GM18951 (cell line): ENCODE results near the gene ING1.
A peak's percentile ranks its signal among the peaks of the same experiment; 100 is the strongest.
"Not testable (repeated sequence)": the region's sequence is repeated elsewhere in the genome, so short reads cannot be mapped to it uniquely, and the experiment has no call there.

Source experiments
- POLR2A ChIP-seq: IDR thresholded peaks from 4 replicates; pipeline ENCODE4 v1.6.1; 2011; ENCODE audit warnings: mild to moderate bottlenecking; ENCODE audit not compliant: insufficient read length, insufficient read depth; ENCODE audit errors: extremely low read depth
- in situ Hi-C: fragments of 300-500 bp; cut with MboI; formaldehyde crosslinking; loops from one replicate; pipeline ENCODE4 v1.12.0; 2022; ENCODE audit warnings: low sequenced_read_pairs, mixed read lengths, inconsistent platforms; ENCODE audit not compliant: unreplicated experiment

ING1 gene

GRCh38 chr13:110700186-110700585 lies 13.3 kb upstream of the ING1 start:
- in situ Hi-C loops, result no loop called here

GRCh38 chr13:110700641-110701040 lies 12.9 kb upstream of the ING1 start:
- no peak for TF ChIP-seq POLR2A

More at GRCh38 chr13:110700186-110700585, 13.3 kb upstream of the ING1 start:
- TF ChIP-seq POLR2A, result no peak

GRCh38 chr13:110701061-110701460 lies 12.4 kb upstream of the ING1 start:
- in situ Hi-C loops, result not testable (repeated sequence)

More at GRCh38 chr13:110700641-110701040, 12.9 kb upstream of the ING1 start:
- in situ Hi-C loops, result no loop called here

GRCh38 chr13:110702089-110702488 lies 11.4 kb upstream of the ING1 start:
- no peak for TF ChIP-seq POLR2A
- in situ Hi-C loops, result no loop called here

GRCh38 chr13:110702591-110703526 lies 10.6 kb upstream of the ING1 start:
- no peak for TF ChIP-seq POLR2A
- in situ Hi-C loops, result no loop called here

- in situ Hi-C loops, result no loop called here
These were observed 8.1 kb upstream of the ING1 start for GRCh38 chr13:110705356-110705825.

GRCh38 chr13:110705826-110706569 lies 7.5 kb upstream of the ING1 start, which contains the start of gene CARS2:
Gene CARS2, minus strand, starts transcription at chr13:110706116. Its CDS starts 23 bp downstream, at chr13:110706093.
- in situ Hi-C loops, result no loop called here
- TF ChIP-seq POLR2A, result peak; percentile 85

More at GRCh38 chr13:110705356-110705825, 8.1 kb upstream of the ING1 start:
- no peak for TF ChIP-seq POLR2A

- in situ Hi-C loops, result no loop called here
- no peak for TF ChIP-seq POLR2A
These were observed 6.7 kb upstream of the ING1 start for GRCh38 chr13:110706570-110707372.

- in situ Hi-C loops, result no loop called here
- peak; percentile 79 for TF ChIP-seq POLR2A
These were observed 1.2 kb upstream of the ING1 start for GRCh38 chr13:110712081-110712848.

GRCh38 chr13:110712849-110713641 lies 455 bp upstream of the ING1 start:
- in situ Hi-C loops, result no loop called here

GRCh38 chr13:110713981-110714796 lies 689 bp downstream of the ING1 start:
- TF ChIP-seq POLR2A, result no peak

More at GRCh38 chr13:110712849-110713641, 455 bp upstream of the ING1 start:
- peak; percentile 99 for TF ChIP-seq POLR2A

More at GRCh38 chr13:110713981-110714796, 689 bp downstream of the ING1 start:
- in situ Hi-C loops, result no loop called here
